ENCODE data around the gene PIP5K1C. TPM values are rescaled to one million over a fixed set of nuclear protein-coding genes. Genes with fewer than 3 reads are reported as not detected.

Gene PIP5K1C
- total RNA-seq, 6 experiments from 2014 or later, result 73.8 to 95.6 (median 78.7) TPM

DNA sequence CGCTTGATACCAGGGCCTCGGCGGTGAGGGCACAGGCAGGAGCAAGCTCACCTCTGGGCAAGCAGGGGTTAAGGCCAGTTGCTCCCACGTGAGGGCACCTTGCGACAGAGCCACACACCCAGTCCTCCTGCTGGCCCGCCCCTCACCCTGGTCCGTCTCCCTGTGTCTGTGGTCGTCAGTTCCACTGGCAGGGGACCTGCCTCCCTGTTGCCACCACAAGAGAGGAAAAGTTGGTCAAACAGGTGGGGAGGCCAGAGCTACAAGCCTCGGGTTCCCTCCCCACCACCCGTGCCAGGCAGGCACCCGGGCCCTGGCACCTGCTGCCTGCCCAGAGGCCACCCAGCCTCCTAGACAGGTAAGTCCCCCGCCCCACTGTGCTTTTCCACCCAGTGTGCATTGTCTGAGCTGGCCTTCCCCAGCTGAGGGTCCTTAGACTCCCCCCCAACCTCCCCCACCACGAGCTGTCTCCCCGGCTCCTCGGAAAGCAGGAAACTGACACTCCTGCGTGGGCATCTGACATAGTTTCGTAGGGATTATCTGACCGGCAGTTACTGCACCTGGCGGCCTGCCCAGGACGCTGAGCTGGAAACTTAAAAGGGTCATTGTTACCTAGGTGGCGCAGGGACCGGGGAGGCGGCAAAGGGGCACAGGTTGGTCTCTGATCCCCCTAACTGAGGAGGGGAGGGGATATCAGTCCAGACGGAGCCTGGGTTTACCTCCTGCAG lies 8.1 kb upstream of the PIP5K1C start, which contains the start of gene TJP3:
Gene TJP3 (plus strand): TSS at position 178 of the 725 bp plus-strand sequence. CDS start 20,049 bp downstream, outside the sequence.
- H3K9me3 Mint-ChIP-seq, result no peaks in the 10 kb centered on the region
- peaks cover 12% of the 10 kb centered on the region for H3K27me3 Mint-ChIP-seq (ENCODE audit: insufficient read depth)
- peak; percentile 20 for DNase-seq
- H3K36me3 Mint-ChIP-seq (ENCODE audit: low read depth), result no peaks in the 10 kb centered on the region
- H3K4me3 Mint-ChIP-seq, result no peak within 1 kb of the TSS
- TF ChIP-seq, protein P1, sequence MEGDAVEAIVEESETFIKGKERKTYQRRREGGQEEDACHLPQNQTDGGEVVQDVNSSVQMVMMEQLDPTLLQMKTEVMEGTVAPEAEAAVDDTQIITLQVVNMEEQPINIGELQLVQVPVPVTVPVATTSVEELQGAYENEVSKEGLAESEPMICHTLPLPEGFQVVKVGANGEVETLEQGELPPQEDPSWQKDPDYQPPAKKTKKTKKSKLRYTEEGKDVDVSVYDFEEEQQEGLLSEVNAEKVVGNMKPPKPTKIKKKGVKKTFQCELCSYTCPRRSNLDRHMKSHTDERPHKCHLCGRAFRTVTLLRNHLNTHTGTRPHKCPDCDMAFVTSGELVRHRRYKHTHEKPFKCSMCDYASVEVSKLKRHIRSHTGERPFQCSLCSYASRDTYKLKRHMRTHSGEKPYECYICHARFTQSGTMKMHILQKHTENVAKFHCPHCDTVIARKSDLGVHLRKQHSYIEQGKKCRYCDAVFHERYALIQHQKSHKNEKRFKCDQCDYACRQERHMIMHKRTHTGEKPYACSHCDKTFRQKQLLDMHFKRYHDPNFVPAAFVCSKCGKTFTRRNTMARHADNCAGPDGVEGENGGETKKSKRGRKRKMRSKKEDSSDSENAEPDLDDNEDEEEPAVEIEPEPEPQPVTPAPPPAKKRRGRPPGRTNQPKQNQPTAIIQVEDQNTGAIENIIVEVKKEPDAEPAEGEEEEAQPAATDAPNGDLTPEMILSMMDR (IDR thresholded peaks at IDR 0.05), result peak; percentile 17; the same call in 1 of the 2 replicates
- no peak within 1 kb of the TSS for H3K27ac Mint-ChIP-seq
- H3K4me1 Mint-ChIP-seq (ENCODE audit: low read depth), result peaks cover 9% of the 10 kb centered on the region; the same call in 1 of the 2 replicates

- TF ChIP-seq, protein P1 (IDR thresholded peaks at IDR 0.05), result no peak
- Mint-ChIP-seq H3K4me3 (no peak overlapping the region), H3K4me1 (ENCODE audit: low read depth) (peaks cover 4% of the 10 kb centered on the region; the same call in 1 of the 2 replicates), H3K36me3 (ENCODE audit: low read depth) (no peaks in the 10 kb centered on the region), H3K27ac (no peak overlapping the region), H3K9me3 (no peaks in the 10 kb centered on the region), H3K27me3 (ENCODE audit: insufficient read depth) (peaks cover 11% of the 10 kb centered on the region)
- no peak for DNase-seq
Measured at GRCh38 chr19:3707868-3708206, 7.6 kb upstream of the PIP5K1C start.

GRCh38 chr19:3701200-3701599 lies 932 bp upstream of the PIP5K1C start:
- no peaks in the 10 kb centered on the region for H3K36me3 Mint-ChIP-seq (ENCODE audit: low read depth)
- DNase-seq, result no peak
- H3K27ac Mint-ChIP-seq, result no peak overlapping the region
- no peaks in the 10 kb centered on the region for H3K9me3 Mint-ChIP-seq
- H3K4me3 Mint-ChIP-seq, result no peak overlapping the region
- peaks cover 3% of the 10 kb centered on the region; the same call in 1 of the 2 replicates for H3K27me3 Mint-ChIP-seq (ENCODE audit: insufficient read depth)
- TF ChIP-seq, protein P1 (IDR thresholded peaks at IDR 0.05), result no peak
- H3K4me1 Mint-ChIP-seq (ENCODE audit: low read depth), result peaks cover 12% of the 10 kb centered on the region

DNA sequence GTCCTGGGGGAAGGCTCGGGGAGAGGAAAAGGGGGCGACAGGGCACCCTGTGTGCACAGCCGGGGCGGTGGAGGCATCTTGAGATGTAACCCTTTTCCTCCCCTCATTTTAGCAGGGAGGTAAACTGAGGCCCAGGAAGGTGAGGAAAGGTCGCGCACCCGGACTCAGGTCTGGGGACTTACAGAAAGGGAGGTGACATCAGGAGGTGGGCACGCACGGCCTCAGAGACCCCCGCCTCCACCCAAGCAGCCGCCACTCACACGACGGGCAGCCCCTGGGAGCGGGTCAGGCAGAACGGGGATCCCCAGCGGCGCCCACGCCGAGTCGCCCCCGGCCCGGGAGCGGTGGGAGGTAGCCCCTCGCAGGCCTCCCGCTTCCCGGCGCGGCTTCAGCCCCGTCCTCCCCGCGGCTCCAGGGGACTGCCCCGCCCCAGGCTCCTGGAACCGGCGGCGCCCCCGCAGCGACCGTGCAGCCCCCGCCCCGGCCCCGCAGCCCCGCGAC lies 477 bp downstream of the PIP5K1C start:
- Mint-ChIP-seq H3K9me3 (no peaks in the 10 kb centered on the region), H3K36me3 (ENCODE audit: low read depth) (no peaks in the 10 kb centered on the region), H3K27ac (peak overlapping the region; percentile 89), H3K27me3 (ENCODE audit: insufficient read depth) (peaks cover 1% of the 10 kb centered on the region; the same call in 1 of the 2 replicates), H3K4me1 (ENCODE audit: low read depth) (peaks cover 12% of the 10 kb centered on the region), H3K4me3 (peak overlapping the region; percentile 98)
- TF ChIP-seq, protein P1 (IDR thresholded peaks at IDR 0.05), result no peak
- no peak for DNase-seq

GRCh38 chr19:3698974-3699740 lies 1.1 kb downstream of the PIP5K1C start:
- H3K4me1 Mint-ChIP-seq (ENCODE audit: low read depth), result peaks cover 12% of the 10 kb centered on the region
- no peaks in the 10 kb centered on the region for H3K36me3 Mint-ChIP-seq (ENCODE audit: low read depth)
- peaks cover 1% of the 10 kb centered on the region; the same call in 1 of the 2 replicates for H3K27me3 Mint-ChIP-seq (ENCODE audit: insufficient read depth)
- TF ChIP-seq, protein P1 (IDR thresholded peaks at IDR 0.05), result no peak
- H3K9me3 Mint-ChIP-seq, result no peaks in the 10 kb centered on the region
- H3K27ac Mint-ChIP-seq, result peak overlapping the region; percentile 89
- peak; percentile 60 for DNase-seq
- peak overlapping the region; percentile 98 for H3K4me3 Mint-ChIP-seq
